Astrocyte of the cerebellum (primary cell): ENCODE measurements around the gene KLK1.

Experiments
- DNase-seq: peaks from one replicate; pipeline ENCODE4 v3.0.0-alpha.2; 2011; ENCODE audit warnings: low read depth
- H3K4me3 ChIP-seq: 2 replicates; pipeline ENCODE4 v1.5.1; 2011; ENCODE audit warnings: mild to moderate bottlenecking, low read depth, low read length, moderate library complexity
- in situ Hi-C: cut with HindIII; loops from 2 replicates; pipeline ENCODE4 v1.10.0; 2017; ENCODE audit warnings: low sequenced_read_pairs
- TF ChIP-seq, protein P1 (sequence below): IDR thresholded peaks from 2 replicates; pipeline ENCODE4 v1.5.1; 2012; ENCODE audit warnings: low read length, low read depth, moderate library complexity, mild to moderate bottlenecking; ENCODE audit errors: missing control alignments

The KLK1 gene

GRCh38 chr19:50822661-50823208 is 852 bp downstream of the KLK1 start:
- DNase-seq = no peak
- H3K4me3 ChIP-seq = no peak overlapping the region
- in situ Hi-C loops = no loop called here
- TF ChIP-seq, protein P1, sequence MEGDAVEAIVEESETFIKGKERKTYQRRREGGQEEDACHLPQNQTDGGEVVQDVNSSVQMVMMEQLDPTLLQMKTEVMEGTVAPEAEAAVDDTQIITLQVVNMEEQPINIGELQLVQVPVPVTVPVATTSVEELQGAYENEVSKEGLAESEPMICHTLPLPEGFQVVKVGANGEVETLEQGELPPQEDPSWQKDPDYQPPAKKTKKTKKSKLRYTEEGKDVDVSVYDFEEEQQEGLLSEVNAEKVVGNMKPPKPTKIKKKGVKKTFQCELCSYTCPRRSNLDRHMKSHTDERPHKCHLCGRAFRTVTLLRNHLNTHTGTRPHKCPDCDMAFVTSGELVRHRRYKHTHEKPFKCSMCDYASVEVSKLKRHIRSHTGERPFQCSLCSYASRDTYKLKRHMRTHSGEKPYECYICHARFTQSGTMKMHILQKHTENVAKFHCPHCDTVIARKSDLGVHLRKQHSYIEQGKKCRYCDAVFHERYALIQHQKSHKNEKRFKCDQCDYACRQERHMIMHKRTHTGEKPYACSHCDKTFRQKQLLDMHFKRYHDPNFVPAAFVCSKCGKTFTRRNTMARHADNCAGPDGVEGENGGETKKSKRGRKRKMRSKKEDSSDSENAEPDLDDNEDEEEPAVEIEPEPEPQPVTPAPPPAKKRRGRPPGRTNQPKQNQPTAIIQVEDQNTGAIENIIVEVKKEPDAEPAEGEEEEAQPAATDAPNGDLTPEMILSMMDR = no peak

- H3K4me3 ChIP-seq = no peak overlapping the region
- DNase-seq = no peak
- TF ChIP-seq, protein P1 = no peak
- in situ Hi-C loops = no loop called here
Measured at GRCh38 chr19:50821622-50822021, 2.0 kb downstream of the KLK1 start.

GRCh38 chr19:50821248-50821612 is 2.4 kb downstream of the KLK1 start:
- in situ Hi-C loops = no loop called here
- DNase-seq = no peak
- TF ChIP-seq, protein P1 = no peak
- no peak overlapping the region for H3K4me3 ChIP-seq

DNA sequence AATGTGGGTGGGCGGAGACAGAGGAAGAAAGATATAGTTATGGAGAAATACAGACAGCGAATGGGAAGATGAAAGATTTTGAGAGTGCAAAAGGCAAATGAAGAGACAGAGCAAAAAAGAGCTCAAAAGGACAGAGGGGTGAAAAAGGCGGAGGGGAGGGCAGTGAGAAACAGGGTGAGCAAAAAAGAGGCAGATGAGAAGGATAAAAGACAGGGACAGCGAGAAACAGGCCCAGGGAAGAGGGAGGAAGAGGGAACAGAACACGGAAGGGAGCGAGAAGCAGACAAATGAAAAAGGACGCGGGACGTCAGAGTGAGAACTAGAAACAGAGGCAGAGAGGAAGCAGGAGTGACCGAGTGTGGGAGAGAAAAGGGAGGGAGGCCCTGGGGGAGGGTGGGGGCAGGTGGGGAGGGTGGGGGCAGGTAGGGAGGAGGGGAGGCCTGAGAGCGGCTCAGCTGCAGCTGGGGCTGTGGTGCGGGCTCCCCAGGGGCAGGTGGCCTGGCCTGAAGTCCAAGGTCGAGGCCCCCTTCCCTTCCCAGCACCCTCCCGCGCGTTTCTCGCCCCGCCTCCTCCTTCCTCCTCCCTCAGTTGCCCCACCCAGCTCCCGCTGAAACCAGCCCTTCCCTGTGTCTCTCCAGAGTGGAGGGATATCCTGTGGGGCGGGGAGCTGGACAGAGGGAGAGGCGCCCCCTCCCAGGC is 2.9 kb downstream of the KLK1 start:
- in situ Hi-C loops = no loop called here
- TF ChIP-seq, protein P1 = no peak
- DNase-seq = no peak
- no peak overlapping the region for H3K4me3 ChIP-seq

GRCh38 chr19:50820086-50820485 is 3.5 kb downstream of the KLK1 start:
- no peak overlapping the region for H3K4me3 ChIP-seq
- DNase-seq = no peak
- in situ Hi-C loops = no loop called here
- TF ChIP-seq, protein P1 = no peak

DNA sequence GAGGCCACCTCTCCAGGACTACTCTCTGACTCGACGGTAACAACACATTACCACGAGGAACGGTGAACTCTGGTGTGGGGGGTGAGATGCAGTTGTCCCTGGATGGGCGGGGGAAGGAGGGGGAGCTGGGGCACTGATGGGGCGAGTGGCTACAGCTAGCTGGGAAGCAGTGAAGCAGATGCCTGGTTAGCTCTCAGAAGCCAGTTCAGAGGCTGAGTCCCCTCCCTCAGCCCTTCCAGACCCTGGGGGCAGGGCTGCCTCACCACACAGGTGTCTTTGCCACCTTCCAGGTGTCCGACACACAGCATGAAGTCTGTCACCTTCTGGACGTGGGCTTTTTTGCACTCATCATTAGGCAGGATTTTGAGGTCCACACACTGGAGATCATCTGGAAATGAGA is 4.0 kb downstream of the KLK1 start:
- in situ Hi-C loops = no loop called here
- TF ChIP-seq, protein P1 = no peak
- H3K4me3 ChIP-seq = no peak overlapping the region
- no peak for DNase-seq
